ENCODE results near the gene C2CD3. TPM values are rescaled to one million over a fixed set of nuclear protein-coding genes. Genes with fewer than 3 reads are reported as not detected.

The C2CD3 gene
- total and polyA plus RNA-seq, 9 of the 15 experiments (the other 6 are each of a cell fraction or from before 2014, with no cell fraction given) = 4.4 to 20.2 (median 15.4) TPM

DNA sequence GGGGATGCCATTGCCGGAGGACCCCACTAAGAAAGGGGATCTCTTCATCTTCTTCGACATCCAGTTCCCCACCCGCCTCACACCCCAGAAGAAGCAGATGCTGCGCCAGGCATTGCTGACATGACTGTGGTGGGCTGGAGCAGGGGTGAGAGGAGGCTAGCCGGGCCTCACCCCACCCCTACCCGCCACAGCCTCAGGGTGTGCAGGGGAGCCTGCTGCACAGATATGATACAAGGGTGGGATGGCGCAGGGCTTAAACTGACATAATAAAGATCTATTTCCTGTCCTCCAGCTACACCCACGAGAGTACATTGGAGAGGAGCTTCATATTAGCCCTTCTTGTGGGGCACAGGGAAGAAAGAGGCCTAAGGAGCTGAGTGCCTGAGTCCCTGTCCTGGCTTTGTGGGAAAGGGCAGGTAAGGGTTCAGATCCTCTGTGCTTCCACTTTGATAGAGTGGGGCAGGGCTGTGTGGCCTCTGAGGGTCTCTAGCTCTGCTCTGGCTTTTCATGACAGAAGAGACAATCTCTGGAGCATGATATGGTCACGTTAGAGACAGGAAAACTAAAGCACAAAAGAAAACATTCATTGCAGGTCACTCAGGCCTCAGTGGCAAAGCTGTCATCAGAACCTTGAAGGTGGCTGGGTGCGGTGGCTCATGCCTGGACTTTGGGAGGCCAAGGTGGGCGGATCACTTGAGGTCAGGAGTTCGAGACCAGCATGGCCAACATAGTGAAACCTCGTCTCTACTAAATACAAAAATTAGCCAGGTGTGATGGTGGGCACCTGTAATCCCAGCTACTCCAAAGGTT is 200.6 kb downstream of the C2CD3 start:
- Histone ChIP-seq H3K27ac (ENCODE audit: extremely low read depth, low read depth, low read length) (no peak overlapping the region), H3K4me2 (ENCODE audit: insufficient read depth, low read length) (no peak overlapping the region; the same call in 1 of the 2 replicates), H3K4me1 (replicated peaks in 1 of 2; ENCODE audit: control insufficient read depth in 2 of 2, insufficient read depth in 2 of 2, low read length in 2 of 2) (peaks cover 12 to 28% of the 10 kb centered on the region in 2 experiments; a peak in 4 of 5 replicates), H4K20me1 (replicated peaks; ENCODE audit: control insufficient read depth, insufficient read depth, low read length) (peaks cover 14% of the 10 kb centered on the region), H3K79me2 (ENCODE audit: control insufficient read depth, insufficient read depth, low read length) (no peaks in the 10 kb centered on the region), H3K36me3 (ENCODE audit: control insufficient read depth, insufficient read depth, low read length) (peaks cover 15% of the 10 kb centered on the region; the same call in 2 of the 3 replicates), H3K27me3 (ENCODE audit: control insufficient read depth in 2 of 2, insufficient read depth in 2 of 2, low read length in 2 of 2) (no peaks in the 10 kb centered on the region; a peak in 1 of 5 replicates), H3K9ac (ENCODE audit: insufficient read depth in 1 of 2, low read depth in 2 of 2, low read length in 2 of 2) (peak overlapping the region in 1 of 2 experiments; percentile 82; a peak in 1 of 4 replicates), H3K9me1 (ENCODE audit: control insufficient read depth, insufficient read depth, low read length) (no peaks in the 10 kb centered on the region), H2AFZ (ENCODE audit: low read depth, low read length) (no peak overlapping the region), H3K9me3 (replicated peaks; ENCODE audit: control insufficient read depth, insufficient read depth, low read depth, low read length) (no peaks in the 10 kb centered on the region), H3K4me3 (no peak overlapping the region)
- ATAC-seq = peak; percentile 6
- no peak for FAIRE-seq
- no TSS peak for BruUV-seq (replicated peaks)
- DNase-seq (ENCODE audit: extremely low read depth in 1 of 4, low spot score in 3 of 4) = peak in 2 of 4 experiments; percentile 31 to 44
- in situ Hi-C loops (cut with MboI) (loop anchor here (10.0 kb wide), 1 partner anchor 485 kb away; no protein-coding TSS in a partner anchor), intact Hi-C loops (cut with micrococcal nuclease) (no loop called here)
- CTCF ChIA-PET (ENCODE audit: low intra/inter-chr PET ratio) = no interaction called here
- WGBS (ENCODE audit: insufficient coverage, low coverage, missing lambda C conversion rate) = 45% methylated on average over 12 of the region's 13 CpGs
- TF ChIP-seq EGR1 (conservative IDR thresholded peaks at IDR 0.05) = peak; percentile 12; the same call in 1 of the 2 replicates
- TF ChIP-seq POLR2G (IDR thresholded peaks at IDR 0.05; ENCODE audit: low read depth, low read length) = peak; percentile 53
- TF ChIP-seq KDM5B (IDR thresholded peaks at IDR 0.05; ENCODE audit: insufficient replicate concordance, low read depth, low read length) = peak; percentile 22
- 0 out of 2 replicates have a peak, but pooled peaks have one; percentile 9 for TF ChIP-seq ZBTB33 (CRISPR knock-in tag; IDR thresholded peaks at IDR 0.05)
- TF ChIP-seq, protein P1, sequence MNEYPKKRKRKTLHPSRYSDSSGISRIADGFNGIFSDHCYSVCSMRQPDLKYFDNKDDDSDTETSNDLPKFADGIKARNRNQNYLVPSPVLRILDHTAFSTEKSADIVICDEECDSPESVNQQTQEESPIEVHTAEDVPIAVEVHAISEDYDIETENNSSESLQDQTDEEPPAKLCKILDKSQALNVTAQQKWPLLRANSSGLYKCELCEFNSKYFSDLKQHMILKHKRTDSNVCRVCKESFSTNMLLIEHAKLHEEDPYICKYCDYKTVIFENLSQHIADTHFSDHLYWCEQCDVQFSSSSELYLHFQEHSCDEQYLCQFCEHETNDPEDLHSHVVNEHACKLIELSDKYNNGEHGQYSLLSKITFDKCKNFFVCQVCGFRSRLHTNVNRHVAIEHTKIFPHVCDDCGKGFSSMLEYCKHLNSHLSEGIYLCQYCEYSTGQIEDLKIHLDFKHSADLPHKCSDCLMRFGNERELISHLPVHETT (CRISPR knock-in tag; conservative IDR thresholded peaks at IDR 0.05 in 1 of 2, IDR thresholded peaks at IDR 0.05 in 1 of 2) = no peak
- no peak for TF ChIP-seq MEF2A (IDR thresholded peaks at IDR 0.05; ENCODE audit: control insufficient read depth, low read depth, low read length)
- TF ChIP-seq TBL1XR1 (IDR thresholded peaks at IDR 0.05; ENCODE audit: low read length in 2 of 2) = no peak
- TF ChIP-seq FOXP1 (CRISPR knock-in tag; IDR thresholded peaks at IDR 0.05) = 0 out of 2 replicates have a peak, but pooled peaks have one; percentile 34
- no peak for TF ChIP-seq NFRKB (IDR thresholded peaks at IDR 0.05; ENCODE audit: low read depth)
- 0 out of 4 replicates have a peak, but pooled peaks of 1 of the 2 experiments have one; percentile 31 for TF ChIP-seq FOXA3 (CRISPR knock-in tag; conservative IDR thresholded peaks at IDR 0.05 in 1 of 2, IDR thresholded peaks at IDR 0.05 in 1 of 2)
- TF ChIP-seq BRD4 (IDR thresholded peaks at IDR 0.05) = no peak
- no peak for TF ChIP-seq WHSC1 (IDR thresholded peaks at IDR 0.05; ENCODE audit: low read length)
- TF ChIP-seq NR2C1 (IDR thresholded peaks at IDR 0.05) = no peak
- no peak for TF ChIP-seq NR2C1 (tag; IDR thresholded peaks at IDR 0.05)
- 0 out of 2 replicates have a peak, but pooled peaks have one; percentile 5 for TF ChIP-seq CBFA2T3 (IDR thresholded peaks at IDR 0.05)
- TF ChIP-seq, protein P2, sequence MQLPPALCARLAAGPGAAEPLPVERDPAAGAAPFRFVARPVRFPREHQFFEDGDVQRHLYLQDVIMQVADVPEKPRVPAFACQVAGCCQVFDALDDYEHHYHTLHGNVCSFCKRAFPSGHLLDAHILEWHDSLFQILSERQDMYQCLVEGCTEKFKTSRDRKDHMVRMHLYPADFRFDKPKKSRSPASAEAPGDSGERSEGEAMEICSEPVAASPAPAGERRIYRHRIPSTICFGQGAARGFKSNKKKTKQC (CRISPR knock-in tag; IDR thresholded peaks at IDR 0.05) = 0 out of 2 replicates have a peak, but pooled peaks have one; percentile 26
- POLR2A ChIA-PET = interaction anchor here (0.7 to 5.7 kb wide), 7 partner anchors 10 to 201 kb away, joined by 3 to 54 read pairs (median 3); partner anchors contain the start of genes PPME1 and UCP2
